Kidney (tissue), 14 donors: Measurements from ENCODE around the gene CCDC149. TPM values are rescaled to one million over a fixed set of nuclear protein-coding genes. Genes with fewer than 3 reads are reported as not detected.

Source experiments
- DNase-seq, 5 donors: peaks; one replicate each; pipeline ENCODE4 v3.0.0-alpha.2; 2013 to 2020
- FAIRE-seq: peaks from 2 replicates; lab custom pipeline; 2012; peaks lifted over from hg19 to GRCh38; lab: Jason Lieb, UNC
- H3K27ac ChIP-seq, 2 donors: one replicate each; pipeline ENCODE4 v1.7.0; 2013; ENCODE audit warnings: low read depth in 2 of 2, low read length in 2 of 2, inconsistent platforms in 1 of 2
- H3K27me3 ChIP-seq: one replicate; pipeline ENCODE4 v1.7.1; 2013; ENCODE audit warnings: low read length, inconsistent platforms; ENCODE audit not compliant: control insufficient read depth, insufficient read depth
- H3K36me3 ChIP-seq, 3 donors: one replicate each; pipeline versions ENCODE4 v1.7.0 to v1.7.1; 2013; ENCODE audit warnings: low read length in 3 of 3, control low read depth in 1 of 3, inconsistent platforms in 1 of 3; ENCODE audit not compliant: insufficient read depth in 3 of 3, control insufficient read depth in 2 of 3
- H3K4me1 ChIP-seq, 3 donors: one replicate each; pipeline versions ENCODE4 v1.7.0 to v1.7.1; 2013; ENCODE audit warnings: low read length in 3 of 3, inconsistent platforms in 1 of 3, low read depth in 1 of 3; ENCODE audit not compliant: control insufficient read depth in 2 of 3, insufficient read depth in 2 of 3
- H3K4me3 ChIP-seq, 3 donors: one replicate each; pipeline versions ENCODE4 v1.7.0 to v1.8.1; 2013; ENCODE audit warnings: low read length in 3 of 3, control low read depth in 1 of 3, inconsistent platforms in 1 of 3
- H3K9ac ChIP-seq, 3 donors: one replicate each; pipeline versions ENCODE4 v1.7.0 to v1.7.1; 2013; ENCODE audit warnings: low read length in 3 of 3, control low read depth in 1 of 3, inconsistent platforms in 1 of 3
- H3K9me3 ChIP-seq, 3 donors: one replicate each; pipeline versions ENCODE4 v1.7.0 to v1.7.1; 2013; ENCODE audit warnings: low read length in 3 of 3, control low read depth in 1 of 3, inconsistent platforms in 1 of 3; ENCODE audit not compliant: control insufficient read depth in 2 of 3, insufficient read depth in 1 of 3
- CTCF ChIP-seq: IDR thresholded peaks from 3 replicates; pipeline ENCODE4 v1.5.1; 2012; ENCODE audit warnings: mild to moderate bottlenecking, moderate library complexity, borderline replicate concordance; ENCODE audit not compliant: insufficient read depth; ENCODE audit errors: extremely low read depth
- intact Hi-C: fragments of 100-400 bp; cut with DNase I; formaldehyde crosslinking; loops from one replicate; pipeline ENCODE4 v1.11.1; 2022
- polyA plus RNA-seq: library from polyadenylated mRNA; stranded (reverse); fragments of 350-450 nt; fragmentation: Illumina TruSeq; extraction: RNeasy Lipid Tissue Mini Kit (QIAGEN cat#74804); gene quantifications from one replicate; pipeline ENCODE4 v1.2.3, GENCODE V29; 2014; ENCODE audit warnings: low read depth, low replicate concordance; ENCODE audit not compliant: insufficient read depth
- total RNA-seq: library from RNA; stranded (reverse); fragmentation: NEBNext Ultra II Directional; extraction: Animal tissue kit (Norgen Biotek cat#: 25700); gene quantifications from one replicate; pipeline ENCODE4 v1.2.1, GENCODE V29; 2021
- donor health status: control.
- donor health status: control.
- donor health status: control.
- donor health status: control.
- donor health status: control.
- donor health status: DM: yes; HTN: yes; CAD: no.
- donor health status: Normal renal cell carcinoma (clear cell type).

CCDC149 gene
- total and polyA plus RNA-seq, 2 donors from 2014 or later, result 6.9 to 21.8 TPM

DNA sequence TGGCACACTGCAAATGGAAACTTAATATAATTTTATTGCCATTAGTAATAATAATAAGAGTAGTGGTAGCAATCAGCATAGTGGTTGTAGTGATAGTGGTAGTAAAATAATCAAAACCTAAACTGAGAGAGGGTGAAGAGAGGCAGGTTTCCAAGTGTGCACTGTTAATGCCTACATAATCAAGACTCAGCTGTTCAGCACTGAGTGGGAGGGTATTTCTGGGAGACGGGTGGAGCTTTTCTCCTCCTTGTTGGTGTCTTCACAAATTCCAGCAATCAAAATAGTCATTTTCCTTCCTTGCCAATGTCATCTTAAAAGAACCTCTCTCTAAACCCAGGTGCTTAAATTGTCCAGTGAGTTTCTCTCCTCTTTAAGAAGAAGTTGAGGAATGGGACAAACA lies 18.6 kb downstream of the CCDC149 start:
- Histone ChIP-seq H3K27ac (no peak overlapping the region), H3K36me3 (no peaks in the 10 kb centered on the region), H3K4me1 (no peaks in the 10 kb centered on the region), H3K9ac (no peak overlapping the region), H3K27me3 (no peaks in the 10 kb centered on the region), H3K4me3 (no peak overlapping the region), H3K9me3 (no peaks in the 10 kb centered on the region)
- DNase-seq, result no peak
- intact Hi-C loops, result no loop called here
- no peak for TF ChIP-seq CTCF
- no peak for FAIRE-seq

DNA sequence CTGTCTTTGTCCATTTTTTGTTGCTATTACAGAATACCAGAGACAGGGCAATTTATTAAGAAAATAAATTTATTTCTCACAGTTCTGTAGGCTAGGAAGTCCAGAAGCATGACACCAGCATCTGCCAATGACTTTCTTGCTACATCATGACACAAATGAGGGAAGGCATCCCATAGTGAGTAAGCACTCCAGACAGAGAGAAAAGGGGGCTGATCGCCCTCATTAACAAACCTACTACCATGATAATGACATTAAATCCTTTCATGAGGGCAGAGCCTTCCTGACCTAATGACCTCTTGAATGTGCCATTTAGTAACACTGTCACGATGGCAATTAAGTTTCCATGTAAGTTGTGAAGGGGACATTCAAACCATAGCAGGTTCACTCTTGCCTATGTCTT lies 20.1 kb downstream of the CCDC149 start:
- intact Hi-C loops, result no loop called here
- Histone ChIP-seq H3K36me3 (no peaks in the 10 kb centered on the region), H3K9me3 (no peaks in the 10 kb centered on the region), H3K4me3 (no peak overlapping the region), H3K27ac (no peak overlapping the region), H3K9ac (no peak overlapping the region), H3K27me3 (no peaks in the 10 kb centered on the region), H3K4me1 (no peaks in the 10 kb centered on the region)
- DNase-seq, result no peak
- TF ChIP-seq CTCF, result no peak
- FAIRE-seq, result no peak

- H3K36me3 ChIP-seq, result no peaks in the 10 kb centered on the region
- H3K4me1 ChIP-seq, result no peaks in the 10 kb centered on the region
- H3K9me3 ChIP-seq, result no peaks in the 10 kb centered on the region
- intact Hi-C loops, result no loop called here
- FAIRE-seq (no peak), DNase-seq (no peak)
- TF ChIP-seq CTCF, result no peak
- no peak overlapping the region for H3K27ac ChIP-seq
- H3K4me3 ChIP-seq, result no peak overlapping the region
- no peaks in the 10 kb centered on the region for H3K27me3 ChIP-seq
- no peak overlapping the region for H3K9ac ChIP-seq
These were observed 20.6 kb downstream of the CCDC149 start for GRCh38 chr4:24892278-24892677.

DNA sequence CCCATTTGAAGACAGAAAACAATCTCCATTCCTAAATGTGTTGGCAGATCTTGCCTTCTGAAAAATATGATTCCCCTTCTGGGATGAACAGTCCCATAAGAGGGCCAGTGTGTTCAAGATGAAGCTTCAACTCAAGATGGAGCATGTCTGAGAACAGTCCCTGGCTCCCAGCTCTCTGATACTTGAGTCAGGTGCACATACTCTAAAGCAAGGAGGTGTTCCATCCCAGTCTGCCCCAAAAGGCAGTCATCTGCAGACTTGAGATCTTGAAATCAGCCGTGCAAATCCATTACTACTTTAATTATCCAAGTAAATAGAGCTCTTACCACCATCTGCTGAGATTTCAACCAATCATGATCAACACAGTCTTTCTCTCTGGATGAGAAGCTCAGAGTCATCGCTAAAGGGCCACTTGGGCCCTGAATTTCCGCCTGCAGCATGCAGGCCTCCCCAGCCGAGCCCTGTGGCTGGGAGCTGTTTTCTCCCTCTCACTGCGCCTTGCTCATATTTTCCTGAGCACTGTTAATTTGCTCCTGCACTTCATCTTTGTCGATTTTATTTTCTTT lies 22.2 kb downstream of the CCDC149 start:
- no peaks in the 10 kb centered on the region for H3K36me3 ChIP-seq
- no peaks in the 10 kb centered on the region for H3K4me1 ChIP-seq
- H3K27ac ChIP-seq, result no peak overlapping the region

More for the DNA sequence above, 22.2 kb downstream of the CCDC149 start:
- DNase-seq (no peak), FAIRE-seq (no peak)
- Histone ChIP-seq H3K9me3 (no peaks in the 10 kb centered on the region), H3K27me3 (no peaks in the 10 kb centered on the region), H3K4me3 (no peak overlapping the region), H3K9ac (no peak overlapping the region)
- intact Hi-C loops, result no loop called here
- no peak for TF ChIP-seq CTCF
